K562 (cell line): ENCODE results near the gene ZNF699. TPM values are rescaled to one million over a fixed set of nuclear protein-coding genes. Genes with fewer than 3 reads are reported as not detected.

Source experiments
- CHD4 ChIP-seq: fragments of 200-600 bp; sonication (generic); IDR thresholded peaks from 3 replicates; pipeline ENCODE4 v1.6.1; 2012; ENCODE audit warnings: low read depth, mild to moderate bottlenecking, mixed read lengths, low read length, inconsistent platforms; ENCODE audit not compliant: insufficient read depth, insufficient replicate concordance, poor library complexity, severe bottlenecking
- ELF2 ChIP-seq: fragments of 250-450 bp; sonication (Bioruptor Pico); IDR thresholded peaks from 2 replicates; pipeline ENCODE4 v1.5.0; 2021; ENCODE audit warnings: mild to moderate bottlenecking
- EZH2 ChIP-seq: IDR thresholded peaks from 2 replicates; pipeline ENCODE4 v1.6.1; 2012; ENCODE audit warnings: low read depth, mild to moderate bottlenecking, inconsistent platforms, low read length, borderline replicate concordance
- GATAD2A ChIP-seq: fragments of 450-650 bp; IDR thresholded peaks from 2 replicates; pipeline ENCODE4 v1.6.1; 2017
- KDM5B ChIP-seq: fragments of 200-600 bp; sonication (generic); IDR thresholded peaks from 2 replicates; pipeline ENCODE4 v1.6.1; 2012; ENCODE audit warnings: low read depth, mild to moderate bottlenecking, moderate library complexity, low read length, control low read depth, inconsistent platforms; ENCODE audit not compliant: insufficient replicate concordance
- POLR2AphosphoS5 ChIP-seq: IDR thresholded peaks from 2 replicates; pipeline ENCODE4 v1.6.1; 2011; ENCODE audit warnings: mild to moderate bottlenecking, low read depth, low read length, moderate library complexity; ENCODE audit not compliant: control insufficient read depth, insufficient read depth
- SMC3 ChIP-seq: conservative IDR thresholded peaks from 2 replicates; pipeline ENCODE4 v1.6.1; 2011; ENCODE audit warnings: low read depth, low read length, improper control_type of control experiment; ENCODE audit not compliant: insufficient read depth
- SNRNP70 ChIP-seq: fragments of 200-400 bp; formaldehyde crosslinking; optimal IDR thresholded peaks from 2 replicates; pipeline ENCODE3; 2017; ENCODE audit warnings: low read depth, low read length
- TFE3 ChIP-seq: fragments of 450-650 bp; formaldehyde crosslinking; IDR thresholded peaks from 2 replicates; pipeline ENCODE4 v1.4.0; 2020; ENCODE audit warnings: mild to moderate bottlenecking, mixed read lengths
- ZBTB33 ChIP-seq: sonication (generic); formaldehyde crosslinking; IDR thresholded peaks from 2 replicates; pipeline ENCODE4 v1.8.1; 2023; ENCODE audit warnings: mild to moderate bottlenecking, missing genetic modification reagents
- ZFP30 ChIP-seq: fragments of 250-450 bp; sonication (Bioruptor Pico); IDR thresholded peaks from 2 replicates; pipeline ENCODE4 v1.8.0; 2022; ENCODE audit warnings: moderate library complexity, mild to moderate bottlenecking, inconsistent platforms, borderline replicate concordance
- ZNF75A ChIP-seq: fragments of 450-650 bp; formaldehyde crosslinking; IDR thresholded peaks from 2 replicates; pipeline ENCODE4 v1.4.0; 2020; ENCODE audit warnings: mild to moderate bottlenecking
- polyA plus RNA-seq, 8 experiments: library from polyadenylated mRNA; depleted of rRNA in 4 of 8; stranded (reverse) in 5 of 8; unstranded in 3 of 8; fragments of >200 nt; fragmentation: Nextera tagmentation in 2 of 8; fragmentation: Illumina TruSeq in 1 of 8; extraction: Ambion mirVana in 2 of 8; extraction: Trizol in 1 of 8; gene quantifications; 2 replicates each; pipeline versions ENCODE4 v1.2.1 to v1.2.3, GENCODE V29; 2011 to 2014; ENCODE audit warnings: inconsistent platforms in 1 of 8, missing spikeins in 1 of 8
- total RNA-seq, 7 experiments: library from RNA; depleted of rRNA in 6 of 7; stranded (reverse); fragments of >200 nt in 6 of 7; fragmentation: Illumina TruSeq in 2 of 7; extraction: Trizol in 2 of 7; gene quantifications; 2 replicates each; pipeline versions ENCODE4 v1.2.1 to v1.2.3, GENCODE V29; 2011 to 2021; ENCODE audit warnings: low replicate concordance in 1 of 7
- TF ChIP-seq, protein P1 (sequence below), 2 experiments: IDR thresholded peaks; 2 replicates each; pipeline ENCODE4 v1.6.1; 2012; ENCODE audit warnings: improper control_type of control experiment in 2 of 2, low read depth in 2 of 2, low read length in 2 of 2, borderline replicate concordance in 1 of 2
- TF ChIP-seq, protein P2 (sequence below): fragments of 450-650 bp; IDR thresholded peaks from 2 replicates; pipeline ENCODE4 v1.6.1; 2018; ENCODE audit not compliant: partially characterized antibody

The ZNF699 gene
- total and polyA plus RNA-seq, 9 of the 15 experiments (the other 6 are each of a cell fraction or from before 2014, with no cell fraction given), result 0.08 to 4.1 (median 3.1) TPM

DNA sequence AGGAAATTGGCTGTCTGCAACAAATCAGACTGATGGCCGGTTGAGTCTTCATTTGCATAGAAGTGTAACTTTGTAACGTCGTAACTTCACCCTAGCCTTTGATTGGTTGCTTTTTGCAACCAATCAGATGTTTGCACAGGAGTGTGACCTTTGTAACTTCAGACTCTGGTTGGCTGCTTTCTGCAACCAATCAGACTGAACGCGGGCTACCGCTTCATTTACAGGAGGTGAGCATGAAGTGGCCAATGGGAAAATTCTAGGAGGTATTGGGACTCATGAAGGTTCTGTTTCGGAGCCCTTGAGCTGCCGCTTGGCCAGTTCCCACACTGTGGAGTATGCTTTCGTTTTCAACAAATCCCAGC, 13.9 kb upstream of the ZNF699 start (continued):
- TF ChIP-seq TFE3 (CRISPR knock-in tag), result no peak
- TF ChIP-seq ZBTB33, result no peak
- TF ChIP-seq ELF2, result 0 out of 2 replicates have a peak, but pooled peaks have one; percentile 32
- TF ChIP-seq SNRNP70, result no peak
- TF ChIP-seq CHD4, result no peak
- no peak for TF ChIP-seq KDM5B
- no peak for TF ChIP-seq ZFP30 (CRISPR knock-in tag)
- 0 out of 2 replicates have a peak, but pooled peaks have one; percentile 4 for TF ChIP-seq SMC3
- no peak for TF ChIP-seq POLR2AphosphoS5
- TF ChIP-seq GATAD2A, result no peak
- TF ChIP-seq, protein P1, sequence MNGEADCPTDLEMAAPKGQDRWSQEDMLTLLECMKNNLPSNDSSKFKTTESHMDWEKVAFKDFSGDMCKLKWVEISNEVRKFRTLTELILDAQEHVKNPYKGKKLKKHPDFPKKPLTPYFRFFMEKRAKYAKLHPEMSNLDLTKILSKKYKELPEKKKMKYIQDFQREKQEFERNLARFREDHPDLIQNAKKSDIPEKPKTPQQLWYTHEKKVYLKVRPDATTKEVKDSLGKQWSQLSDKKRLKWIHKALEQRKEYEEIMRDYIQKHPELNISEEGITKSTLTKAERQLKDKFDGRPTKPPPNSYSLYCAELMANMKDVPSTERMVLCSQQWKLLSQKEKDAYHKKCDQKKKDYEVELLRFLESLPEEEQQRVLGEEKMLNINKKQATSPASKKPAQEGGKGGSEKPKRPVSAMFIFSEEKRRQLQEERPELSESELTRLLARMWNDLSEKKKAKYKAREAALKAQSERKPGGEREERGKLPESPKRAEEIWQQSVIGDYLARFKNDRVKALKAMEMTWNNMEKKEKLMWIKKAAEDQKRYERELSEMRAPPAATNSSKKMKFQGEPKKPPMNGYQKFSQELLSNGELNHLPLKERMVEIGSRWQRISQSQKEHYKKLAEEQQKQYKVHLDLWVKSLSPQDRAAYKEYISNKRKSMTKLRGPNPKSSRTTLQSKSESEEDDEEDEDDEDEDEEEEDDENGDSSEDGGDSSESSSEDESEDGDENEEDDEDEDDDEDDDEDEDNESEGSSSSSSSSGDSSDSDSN (IDR thresholded peaks at IDR 0.05; ENCODE audit: borderline replicate concordance in 1 of 2, low read depth in 2 of 2, low read length in 2 of 2), result no peak
- no peak for TF ChIP-seq EZH2
- TF ChIP-seq, protein P2, sequence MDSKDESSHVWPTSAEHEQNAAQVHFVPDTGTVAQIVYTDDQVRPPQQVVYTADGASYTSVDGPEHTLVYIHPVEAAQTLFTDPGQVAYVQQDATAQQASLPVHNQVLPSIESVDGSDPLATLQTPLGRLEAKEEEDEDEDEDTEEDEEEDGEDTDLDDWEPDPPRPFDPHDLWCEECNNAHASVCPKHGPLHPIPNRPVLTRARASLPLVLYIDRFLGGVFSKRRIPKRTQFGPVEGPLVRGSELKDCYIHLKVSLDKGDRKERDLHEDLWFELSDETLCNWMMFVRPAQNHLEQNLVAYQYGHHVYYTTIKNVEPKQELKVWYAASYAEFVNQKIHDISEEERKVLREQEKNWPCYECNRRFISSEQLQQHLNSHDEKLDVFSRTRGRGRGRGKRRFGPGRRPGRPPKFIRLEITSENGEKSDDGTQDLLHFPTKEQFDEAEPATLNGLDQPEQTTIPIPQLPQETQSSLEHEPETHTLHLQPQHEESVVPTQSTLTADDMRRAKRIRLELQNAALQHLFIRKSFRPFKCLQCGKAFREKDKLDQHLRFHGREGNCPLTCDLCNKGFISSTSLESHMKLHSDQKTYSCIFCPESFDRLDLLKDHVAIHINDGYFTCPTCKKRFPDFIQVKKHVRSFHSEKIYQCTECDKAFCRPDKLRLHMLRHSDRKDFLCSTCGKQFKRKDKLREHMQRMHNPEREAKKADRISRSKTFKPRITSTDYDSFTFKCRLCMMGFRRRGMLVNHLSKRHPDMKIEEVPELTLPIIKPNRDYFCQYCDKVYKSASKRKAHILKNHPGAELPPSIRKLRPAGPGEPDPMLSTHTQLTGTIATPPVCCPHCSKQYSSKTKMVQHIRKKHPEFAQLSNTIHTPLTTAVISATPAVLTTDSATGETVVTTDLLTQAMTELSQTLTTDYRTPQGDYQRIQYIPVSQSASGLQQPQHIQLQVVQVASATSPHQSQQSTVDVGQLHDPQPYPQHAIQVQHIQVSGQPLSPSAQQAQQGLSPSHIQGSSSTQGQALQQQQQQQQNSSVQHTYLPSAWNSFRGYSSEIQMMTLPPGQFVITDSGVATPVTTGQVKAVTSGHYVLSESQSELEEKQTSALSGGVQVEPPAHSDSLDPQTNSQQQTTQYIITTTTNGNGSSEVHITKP, result peak; percentile 40
- TF ChIP-seq ZNF75A (CRISPR knock-in tag), result no peak
